ENCODE results near the gene EIF4E2. TPM values are rescaled to one million over a fixed set of nuclear protein-coding genes. Genes with fewer than 3 reads are reported as not detected.

EIF4E2 gene
- total RNA-seq, 1 donor from 2014 or later: 112 TPM

GRCh38 chr2:232541961-232542714, 8.4 kb upstream of the EIF4E2 start:
- H2AFZ ChIP-seq (ENCODE audit: low read depth, low read length): no peak overlapping the region
- no peak for FAIRE-seq

GRCh38 chr2:232542715-232543467, 7.6 kb upstream of the EIF4E2 start:
- FAIRE-seq (no peak), DNase-seq (ENCODE audit: low read depth) (no peak)
- Histone ChIP-seq H3K9ac (ENCODE audit: low read length) (no peak overlapping the region), H4K20me1 (ENCODE audit: insufficient read depth, low read length) (peaks cover 14% of the 10 kb centered on the region), H3K9me3 (ENCODE audit: insufficient read depth, low read depth, low read length) (no peaks in the 10 kb centered on the region), H3K79me2 (ENCODE audit: insufficient read depth, low read length) (peaks cover 25% of the 10 kb centered on the region), H3K27me3 (ENCODE audit: insufficient read depth, low read length) (no peaks in the 10 kb centered on the region), H3K36me3 (ENCODE audit: insufficient read depth, low read length) (peaks cover 5% of the 10 kb centered on the region), H3K4me1 (ENCODE audit: insufficient read depth, low read length) (no peaks in the 10 kb centered on the region), H3K27ac (ENCODE audit: low read depth, low read length) (no peak overlapping the region), H3K4me2 (ENCODE audit: low read length) (no peak overlapping the region), H3K4me3 (ENCODE audit: insufficient read depth, low read depth, low read length) (no peak overlapping the region), H2AFZ (ENCODE audit: low read depth, low read length) (no peak overlapping the region)
- Mint-ChIP-seq H3K27ac (ENCODE audit: unreplicated experiment) (no peak overlapping the region), H3K27me3 (ENCODE audit: low read depth, unreplicated experiment) (no peaks in the 10 kb centered on the region), H3K36me3 (ENCODE audit: low read depth, unreplicated experiment) (peaks cover 7% of the 10 kb centered on the region), H3K4me1 (ENCODE audit: low read depth, unreplicated experiment) (no peaks in the 10 kb centered on the region), H3K9me3 (ENCODE audit: unreplicated experiment) (no peaks in the 10 kb centered on the region), H3K4me3 (ENCODE audit: unreplicated experiment) (no peak overlapping the region)
- TF ChIP-seq CTCF (IDR thresholded peaks at IDR 0.05; ENCODE audit: insufficient read depth, low read depth, low read length): no peak
- no peak for TF ChIP-seq EZH2 (IDR thresholded peaks at IDR 0.05; ENCODE audit: insufficient read depth, low read length)

More at GRCh38 chr2:232541961-232542714, 8.4 kb upstream of the EIF4E2 start:
- Histone ChIP-seq H3K27me3 (ENCODE audit: insufficient read depth, low read length) (no peaks in the 10 kb centered on the region), H3K79me2 (ENCODE audit: insufficient read depth, low read length) (peaks cover 18% of the 10 kb centered on the region), H4K20me1 (ENCODE audit: insufficient read depth, low read length) (peaks cover 14% of the 10 kb centered on the region), H3K27ac (ENCODE audit: low read depth, low read length) (no peak overlapping the region), H3K9ac (ENCODE audit: low read length) (no peak overlapping the region), H3K36me3 (ENCODE audit: insufficient read depth, low read length) (peaks cover 2% of the 10 kb centered on the region), H3K4me2 (ENCODE audit: low read length) (no peak overlapping the region), H3K4me3 (ENCODE audit: insufficient read depth, low read depth, low read length) (no peak overlapping the region), H3K9me3 (ENCODE audit: insufficient read depth, low read depth, low read length) (no peaks in the 10 kb centered on the region), H3K4me1 (ENCODE audit: insufficient read depth, low read length) (no peaks in the 10 kb centered on the region)
- Mint-ChIP-seq H3K27me3 (ENCODE audit: low read depth, unreplicated experiment) (no peaks in the 10 kb centered on the region), H3K4me1 (ENCODE audit: low read depth, unreplicated experiment) (no peaks in the 10 kb centered on the region), H3K27ac (ENCODE audit: unreplicated experiment) (no peak overlapping the region), H3K4me3 (ENCODE audit: unreplicated experiment) (no peak overlapping the region), H3K9me3 (ENCODE audit: unreplicated experiment) (no peaks in the 10 kb centered on the region), H3K36me3 (ENCODE audit: low read depth, unreplicated experiment) (peaks cover 3% of the 10 kb centered on the region)
- no peak for DNase-seq (ENCODE audit: low read depth)
- TF ChIP-seq CTCF (IDR thresholded peaks at IDR 0.05; ENCODE audit: insufficient read depth, low read depth, low read length) (no peak), EZH2 (IDR thresholded peaks at IDR 0.05; ENCODE audit: insufficient read depth, low read length) (no peak)

All from astrocyte (in vitro differentiated cells and primary cell).